Sigmoid colon (tissue), 7 donors: ENCODE results near the gene CEP112. TPM values are rescaled to one million over a fixed set of nuclear protein-coding genes. Genes with fewer than 3 reads are reported as not detected.
"Not testable (repeated sequence)": the region's sequence is repeated elsewhere in the genome, so short reads cannot be mapped to it uniquely, and the experiment has no call there.

Source experiments
- DNase-seq: peaks from one replicate; pipeline ENCODE4 v3.0.0-alpha.2; 2019
- H3K27ac ChIP-seq, 4 donors: fragments of 200-600 bp; sonication (generic); one replicate each; pipeline ENCODE4 v1.5.1; 2016 to 2019; ENCODE audit warnings: mild to moderate bottlenecking in 1 of 4
- H3K27me3 ChIP-seq, 3 donors: fragments of 200-600 bp; sonication (generic); one replicate each; pipeline ENCODE4 v1.5.1; 2019; ENCODE audit warnings: mild to moderate bottlenecking in 1 of 3
- H3K36me3 ChIP-seq, 4 donors: fragments of 200-600 bp; sonication (generic); one replicate each; pipeline ENCODE4 v1.5.1; 2016 to 2019
- H3K4me1 ChIP-seq, 4 donors: fragments of 200-600 bp; sonication (generic); one replicate each; pipeline ENCODE4 v1.5.1; 2017 to 2019
- H3K4me3 ChIP-seq, 4 donors: fragments of 200-600 bp; sonication (generic); one replicate each; pipeline ENCODE4 v1.5.1; 2017 to 2019; ENCODE audit warnings: mild to moderate bottlenecking in 2 of 4, moderate library complexity in 1 of 4
- H3K9me3 ChIP-seq, 4 donors: fragments of 200-600 bp in 3 of 4; sonication (generic) in 3 of 4; one replicate each; pipeline versions ENCODE4 v1.5.1 to v1.6.1; 2013 to 2019
- EP300 ChIP-seq, 4 donors: sonication (generic); formaldehyde crosslinking; IDR thresholded peaks; one replicate each; pipeline ENCODE4 v1.6.1; 2017; ENCODE audit warnings: antibody characterized with exemption in 4 of 4
- POLR2A ChIP-seq, 2 donors: fragments of 450-650 bp; IDR thresholded peaks; one replicate each; pipeline ENCODE4 v1.6.1; 2016; ENCODE audit warnings: antibody characterized with exemption in 2 of 2, mild to moderate bottlenecking in 2 of 2, moderate library complexity in 2 of 2
- POLR2AphosphoS5 ChIP-seq, 4 donors: sonication (generic); formaldehyde crosslinking; IDR thresholded peaks; one replicate each; pipeline ENCODE4 v1.6.1; 2017; ENCODE audit warnings: antibody characterized with exemption in 4 of 4
- WGBS, 2 donors: extraction: QIAGEN DNeasy Blood & Tissue Kit; methylation state at CpG; one replicate each; pipeline ENCODE4 v1.1.7; 2013; 5-methylcytosine and 5-hydroxymethylcytosine counted together
- intact Hi-C: fragments of 100-400 bp; cut with DNase I; formaldehyde crosslinking; loops from one replicate; pipeline ENCODE4 v1.15.1; 2023
- polyA plus RNA-seq, 3 donors: library from polyadenylated mRNA; stranded (reverse); fragments of 200-250 nt; gene quantifications; one replicate each; pipeline ENCODE4 v1.2.3, GENCODE V29; 2013
- total RNA-seq, 4 donors: library from RNA; depleted of rRNA; stranded (reverse); fragments of >200 nt; gene quantifications; one replicate each; pipeline ENCODE4 v1.1.0, GENCODE V29; 2016
- TF ChIP-seq, protein P1 (sequence below), 4 experiments: fragments of 450-650 bp in 3 of 4; fragments of 200-600 bp in 1 of 4; IDR thresholded peaks; one replicate each; pipeline ENCODE4 v1.5.1; 2016 to 2019; ENCODE audit warnings: antibody characterized with exemption in 4 of 4, mild to moderate bottlenecking in 3 of 4, moderate library complexity in 2 of 4
- donor health status: healthy with polysubstance abuse.
- donor health status: Bipolar disorder and iron deficiency.
- donor health status: healthy.

Gene CEP112
- total and polyA plus RNA-seq, 7 donors, result 0.92 to 29.1 (median 15.1) TPM

DNA sequence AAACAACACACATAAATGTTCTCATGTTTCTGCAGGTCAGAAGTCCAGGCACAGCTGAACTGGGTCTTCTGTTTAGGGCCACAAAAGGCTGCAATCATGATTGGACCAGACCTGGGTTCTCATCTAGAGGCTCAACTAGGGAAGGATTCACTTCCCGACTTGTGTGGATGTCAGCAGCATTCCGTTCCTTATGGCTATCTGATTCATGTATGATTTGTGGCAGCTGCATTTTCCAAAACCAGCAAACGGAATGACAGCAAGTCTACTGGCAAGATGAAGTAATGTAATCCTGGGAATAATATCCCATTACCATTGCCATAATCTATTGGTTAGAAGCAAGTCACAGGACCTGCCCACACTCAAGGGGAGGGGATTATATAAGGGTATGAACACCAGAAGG is 22.1 kb downstream of the CEP112 start:
- intact Hi-C loops, result loop anchor here (5.0 kb wide), 4 partner anchors 448 to 938 kb away; no protein-coding TSS in a partner anchor

DNA sequence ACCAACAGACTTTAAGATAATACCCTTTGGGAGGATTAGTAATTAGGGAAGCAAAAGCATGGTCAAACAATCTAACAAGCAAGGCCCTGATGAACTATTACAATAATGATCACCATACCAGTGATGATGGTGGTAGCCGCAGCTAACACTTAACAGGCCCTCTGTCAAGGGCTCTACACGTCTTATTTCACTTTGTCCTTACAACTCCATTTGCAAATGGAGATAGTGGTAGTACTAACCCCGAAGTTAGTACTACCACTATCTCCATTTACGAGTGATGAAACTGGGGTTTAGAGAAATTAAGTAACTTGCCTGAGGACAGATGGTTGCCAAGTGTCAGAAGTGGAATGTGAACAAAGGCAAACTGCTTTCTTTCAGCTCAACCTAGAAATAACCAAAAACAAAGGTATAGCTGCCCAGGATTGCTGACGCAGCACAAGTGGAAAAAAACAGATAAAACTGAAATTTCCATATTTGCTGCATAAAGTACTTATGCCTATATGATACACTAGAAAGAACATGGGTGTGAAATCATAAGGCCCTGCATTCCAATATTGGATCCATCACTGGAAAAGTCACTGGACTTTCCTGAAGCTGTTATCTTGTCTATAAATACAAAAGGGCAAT is 24.6 kb downstream of the CEP112 start:
- H3K27me3 ChIP-seq, result no peaks in the 10 kb centered on the region
- 74 to 80% methylated on average over 5 of the region's 5 CpGs for WGBS, 2 donors
- H3K4me1 ChIP-seq, result peaks cover 0 to 15% (median 12%) of the 10 kb centered on the region in 4 donors
- TF ChIP-seq EP300 (IDR thresholded peaks at IDR 0.05), result no peak
- TF ChIP-seq POLR2AphosphoS5 (IDR thresholded peaks at IDR 0.05), result no peak
- no peak for TF ChIP-seq POLR2A (IDR thresholded peaks at IDR 0.05)
- TF ChIP-seq, protein P1, sequence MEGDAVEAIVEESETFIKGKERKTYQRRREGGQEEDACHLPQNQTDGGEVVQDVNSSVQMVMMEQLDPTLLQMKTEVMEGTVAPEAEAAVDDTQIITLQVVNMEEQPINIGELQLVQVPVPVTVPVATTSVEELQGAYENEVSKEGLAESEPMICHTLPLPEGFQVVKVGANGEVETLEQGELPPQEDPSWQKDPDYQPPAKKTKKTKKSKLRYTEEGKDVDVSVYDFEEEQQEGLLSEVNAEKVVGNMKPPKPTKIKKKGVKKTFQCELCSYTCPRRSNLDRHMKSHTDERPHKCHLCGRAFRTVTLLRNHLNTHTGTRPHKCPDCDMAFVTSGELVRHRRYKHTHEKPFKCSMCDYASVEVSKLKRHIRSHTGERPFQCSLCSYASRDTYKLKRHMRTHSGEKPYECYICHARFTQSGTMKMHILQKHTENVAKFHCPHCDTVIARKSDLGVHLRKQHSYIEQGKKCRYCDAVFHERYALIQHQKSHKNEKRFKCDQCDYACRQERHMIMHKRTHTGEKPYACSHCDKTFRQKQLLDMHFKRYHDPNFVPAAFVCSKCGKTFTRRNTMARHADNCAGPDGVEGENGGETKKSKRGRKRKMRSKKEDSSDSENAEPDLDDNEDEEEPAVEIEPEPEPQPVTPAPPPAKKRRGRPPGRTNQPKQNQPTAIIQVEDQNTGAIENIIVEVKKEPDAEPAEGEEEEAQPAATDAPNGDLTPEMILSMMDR (IDR thresholded peaks at IDR 0.05), result no peak
- H3K4me3 ChIP-seq, result no peak overlapping the region
- no peaks in the 10 kb centered on the region for H3K36me3 ChIP-seq
- DNase-seq, result no peak
- intact Hi-C loops, result loop anchor here (5.0 kb wide), 4 partner anchors 445 to 935 kb away; no protein-coding TSS in a partner anchor
- H3K27ac ChIP-seq, result peak overlapping the region in 2 of 4 donors; percentile 52 to 67
- no peaks in the 10 kb centered on the region for H3K9me3 ChIP-seq

More for the DNA sequence above, 22.1 kb downstream of the CEP112 start:
- no peak for TF ChIP-seq POLR2AphosphoS5 (IDR thresholded peaks at IDR 0.05)
- no peak for TF ChIP-seq EP300 (IDR thresholded peaks at IDR 0.05)
- TF ChIP-seq, protein P1 (IDR thresholded peaks at IDR 0.05), result no peak
- no peak for TF ChIP-seq POLR2A (IDR thresholded peaks at IDR 0.05)
- Histone ChIP-seq H3K9me3 (no peaks in the 10 kb centered on the region), H3K27ac (no peak overlapping the region), H3K27me3 (no peaks in the 10 kb centered on the region), H3K4me3 (no peak overlapping the region), H3K4me1 (peaks cover 0 to 15% (median 12%) of the 10 kb centered on the region in 4 donors), H3K36me3 (no peaks in the 10 kb centered on the region)
- WGBS, 2 donors, result 83 to 94% methylated on average over 3 of the region's 3 CpGs
- DNase-seq, result no peak

DNA sequence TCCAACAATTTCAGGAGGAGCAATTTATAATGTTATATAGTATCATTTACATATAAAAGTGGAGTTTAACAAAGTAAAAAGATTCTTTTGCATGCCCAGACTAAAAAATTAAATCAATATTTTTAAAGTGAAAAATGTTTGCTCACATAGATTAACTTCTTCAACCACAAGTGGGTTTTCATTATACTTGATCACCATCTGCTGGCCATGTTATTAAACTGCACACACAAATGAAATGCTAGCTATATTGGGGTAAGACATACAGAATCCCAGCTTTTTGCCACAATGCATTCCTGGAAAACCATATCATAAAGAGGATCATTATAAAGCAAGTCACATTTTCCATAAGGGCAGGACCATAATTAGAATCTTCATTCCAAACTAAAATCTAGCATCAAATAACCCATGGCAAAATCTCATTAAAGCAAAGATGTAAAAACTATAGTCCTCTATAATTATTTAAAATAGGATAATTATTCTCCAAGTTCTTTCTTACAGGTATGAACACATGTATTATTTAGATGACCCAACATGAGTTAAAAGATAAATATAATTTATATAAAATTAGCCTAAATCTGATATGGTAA is 26.3 kb downstream of the CEP112 start:
- TF ChIP-seq, protein P1 (IDR thresholded peaks at IDR 0.05), result peak; percentile 36 to 75 (median 68)
- no peak for TF ChIP-seq POLR2A (IDR thresholded peaks at IDR 0.05)
- intact Hi-C loops, result loop anchor here (5.0 kb wide), 4 partner anchors 443 to 933 kb away; no protein-coding TSS in a partner anchor
- no peak for DNase-seq

DNA sequence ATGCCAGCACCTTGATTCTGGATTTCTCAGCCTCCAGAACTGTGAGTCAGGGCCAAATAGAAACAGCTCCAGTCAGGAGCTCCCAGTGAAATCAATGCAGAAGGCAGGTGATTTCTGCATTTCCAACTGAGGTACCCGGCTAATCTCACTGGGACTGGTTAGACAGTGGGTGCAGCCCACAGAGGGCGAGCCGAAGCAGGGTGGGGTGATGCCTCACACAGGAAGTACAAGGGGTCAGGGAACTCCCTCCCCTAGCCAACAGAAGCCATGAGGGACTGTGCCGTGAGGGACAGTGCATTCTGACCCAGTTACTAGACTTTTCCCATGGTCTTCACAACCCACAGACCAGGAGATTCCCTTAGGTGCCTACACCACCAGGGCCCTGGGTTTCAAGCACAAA is 36.9 kb downstream of the CEP112 start:
- H3K4me1 ChIP-seq, H3K4me3 ChIP-seq, H3K9me3 ChIP-seq, H3K36me3 ChIP-seq, H3K27ac ChIP-seq, intact Hi-C loops, H3K27me3 ChIP-seq, DNase-seq: not testable (repeated sequence)
- WGBS, 2 donors, result 60 to 81% methylated on average over 4 of the region's 4 CpGs

More for the DNA sequence above, 26.3 kb downstream of the CEP112 start:
- no peak overlapping the region for H3K4me3 ChIP-seq
- no peaks in the 10 kb centered on the region for H3K27me3 ChIP-seq
- no peaks in the 10 kb centered on the region for H3K9me3 ChIP-seq
- H3K27ac ChIP-seq, result no peak overlapping the region
- peaks cover 0 to 15% (median 12%) of the 10 kb centered on the region in 4 donors for H3K4me1 ChIP-seq
- H3K36me3 ChIP-seq, result no peaks in the 10 kb centered on the region

DNA sequence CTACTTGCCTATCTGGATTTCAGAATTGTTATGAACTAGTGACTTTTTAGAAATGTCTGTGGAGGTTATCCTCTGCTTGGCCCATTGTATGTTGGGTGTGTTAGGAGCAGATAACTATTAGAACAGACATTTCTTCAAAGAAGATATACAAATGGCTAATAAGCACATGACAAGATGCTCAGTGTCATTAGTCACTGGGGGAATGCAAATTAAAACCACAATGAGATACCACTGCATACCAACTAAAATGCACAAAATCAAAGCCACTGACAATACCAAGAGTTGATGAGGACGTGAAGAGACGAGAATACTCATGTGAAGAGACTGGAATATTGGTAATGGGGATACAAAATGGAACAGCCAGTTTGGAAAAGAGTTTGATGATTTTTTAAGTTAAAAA is 39.2 kb downstream of the CEP112 start:
- 92 to 96% methylated on average over 2 of the region's 2 CpGs for WGBS, 2 donors
- no peak for DNase-seq
- Histone ChIP-seq H3K4me1 (no peaks in the 10 kb centered on the region), H3K27ac (no peak overlapping the region), H3K36me3 (no peaks in the 10 kb centered on the region), H3K9me3 (no peaks in the 10 kb centered on the region), H3K4me3 (no peak overlapping the region), H3K27me3 (no peaks in the 10 kb centered on the region)
- TF ChIP-seq EP300 (IDR thresholded peaks at IDR 0.05) (no peak), POLR2A (IDR thresholded peaks at IDR 0.05) (no peak), POLR2AphosphoS5 (IDR thresholded peaks at IDR 0.05) (no peak)
- TF ChIP-seq, protein P1 (IDR thresholded peaks at IDR 0.05), result no peak
- intact Hi-C loops, result no loop called here
